ENCODE results near the gene CTXN1. TPM values are rescaled to one million over a fixed set of nuclear protein-coding genes. Genes with fewer than 3 reads are reported as not detected.

CTXN1 gene
- total and polyA plus RNA-seq, 2 donors (not counting 3 experiments of a cell fraction or from before 2014, with no cell fraction given), result 16.0 to 27.6 TPM

DNA sequence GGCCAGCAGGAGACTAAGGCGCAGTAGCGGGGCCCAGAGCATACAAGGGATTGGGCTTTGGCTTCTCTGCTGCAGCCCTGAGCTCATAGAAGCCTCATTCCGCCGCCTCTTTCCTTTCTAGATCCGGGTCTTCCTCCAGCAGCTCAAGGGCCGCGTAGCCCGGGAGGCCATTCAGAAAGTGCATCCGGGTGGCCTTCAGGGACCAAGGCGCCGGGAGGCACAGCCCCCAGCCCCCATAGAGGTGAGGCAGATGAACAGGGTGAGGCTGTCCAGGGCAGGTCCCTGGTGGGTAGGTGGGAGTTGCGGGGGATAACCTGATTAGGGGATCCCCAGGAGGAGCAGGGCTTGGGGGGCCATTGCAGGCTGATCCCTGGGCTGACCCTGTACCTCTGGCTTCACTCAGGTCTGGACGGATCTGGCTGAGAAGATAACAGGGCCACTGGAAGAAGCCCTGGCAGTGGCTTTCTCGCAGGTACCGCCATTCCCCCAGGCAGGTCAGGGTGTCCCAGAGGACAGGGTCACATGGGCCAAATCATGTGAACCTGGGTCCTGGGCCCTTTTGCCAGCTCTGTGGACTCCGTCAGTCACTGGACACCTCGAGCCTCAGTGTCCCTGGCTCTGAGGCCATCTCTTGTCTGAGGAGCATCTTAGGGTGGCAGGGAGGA lies 4.5 kb downstream of the CTXN1 start:
- Histone ChIP-seq H3K27ac (ENCODE audit: insufficient read depth, low read depth, low read length) (peak overlapping the region; percentile 9), H3K4me2 (ENCODE audit: insufficient read depth, low read length) (peak overlapping the region; percentile 33), H3K27me3 (ENCODE audit: control insufficient read depth in 2 of 2, insufficient read depth in 2 of 2, low read length in 2 of 2) (peaks cover 9 to 22% of the 10 kb centered on the region in 2 experiments), H2AFZ (ENCODE audit: low read depth, low read length) (peak overlapping the region; percentile 48), H3K4me1 (ENCODE audit: control insufficient read depth, extremely low read depth, insufficient read depth, low read length) (peaks cover 25% of the 10 kb centered on the region), H3K36me3 (ENCODE audit: control insufficient read depth in 2 of 2, extremely low read depth in 1 of 2, insufficient read depth in 2 of 2, low read length in 2 of 2) (peaks cover 0 to 5% of the 10 kb centered on the region in 2 experiments), H3K9me3 (replicated peaks; ENCODE audit: control insufficient read depth, insufficient read depth, low read length) (no peaks in the 10 kb centered on the region), H3K9me1 (replicated peaks; ENCODE audit: control insufficient read depth, extremely low read depth, insufficient read depth, low read length) (no peaks in the 10 kb centered on the region), H3K4me3 (replicated peaks in 1 of 3; ENCODE audit: insufficient read depth in 1 of 3, low read depth in 1 of 3, low read length in 3 of 3) (peak overlapping the region; percentile 0 to 47 (median 43)), H3K9ac (replicated peaks; ENCODE audit: extremely low read depth, insufficient read depth, low read length) (peak overlapping the region; percentile 19), H4K20me1 (replicated peaks; ENCODE audit: control insufficient read depth, extremely low read depth, insufficient read depth, low read length) (no peaks in the 10 kb centered on the region), H3K79me2 (ENCODE audit: control insufficient read depth, insufficient read depth, low read length) (no peaks in the 10 kb centered on the region)
- FAIRE-seq (no peak), DNase-seq (ENCODE audit: low read depth, low spot score) (no peak)
- intact Hi-C loops (cut with micrococcal nuclease) (loop anchor here (2.0 to 5.0 kb wide), 2 partner anchors 51 to 239 kb away; partner anchors contain the start of gene TRAPPC5), dilution Hi-C loops (cut with MboI; ENCODE audit: extremely low pct_ligation_motif_present, low sequenced_read_pairs) (no loop called here)
- BruUV-seq (replicated peaks), result no TSS peak
- CTCF ChIA-PET, result interaction anchor here (1.0 to 5.1 kb wide), 10 partner anchors 7 to 353 kb away, joined by 3 to 34 read pairs (median 8); partner anchors contain the start of genes MAP2K7 and TIMM44
- POLR2A ChIA-PET, result interaction anchor here (2.1 kb wide), 2 partner anchors 18 to 22 kb away, joined by 9 to 13 read pairs; partner anchors contain the start of genes MAP2K7 and TIMM44
- TF ChIP-seq POLR2AphosphoS5 (IDR thresholded peaks at IDR 0.05; ENCODE audit: insufficient read depth, low read depth, low read length) (peak; percentile 21), GATA2 (IDR thresholded peaks at IDR 0.05; ENCODE audit: insufficient read depth, insufficient read length, low read depth, low read length) (no peak)
- TF ChIP-seq, protein P1, sequence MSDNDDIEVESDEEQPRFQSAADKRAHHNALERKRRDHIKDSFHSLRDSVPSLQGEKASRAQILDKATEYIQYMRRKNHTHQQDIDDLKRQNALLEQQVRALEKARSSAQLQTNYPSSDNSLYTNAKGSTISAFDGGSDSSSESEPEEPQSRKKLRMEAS (IDR thresholded peaks at IDR 0.05; ENCODE audit: insufficient read depth, insufficient read length), result no peak
